Measurements from ENCODE around the gene OSR1. TPM values are rescaled to one million over a fixed set of nuclear protein-coding genes. Genes with fewer than 3 reads are reported as not detected.

The OSR1 gene
- total RNA-seq, 1 experiment from 2014 or later: 0.84 TPM

- H3K27ac ChIP-seq (ENCODE audit: low read depth, low read length, poor library complexity, severe bottlenecking): no peak overlapping the region
- no peaks in the 10 kb centered on the region for H3K36me3 ChIP-seq (ENCODE audit: insufficient read depth, low read length, poor library complexity, severe bottlenecking)
- no peak for DNase-seq (ENCODE audit: low spot score)
- intact Hi-C loops (cut with micrococcal nuclease; ENCODE audit: unreplicated experiment): loop anchor here (5.0 kb wide), 1 partner anchor 390 kb away; no protein-coding TSS in a partner anchor
- H3K9me3 ChIP-seq (ENCODE audit: low read depth, low read length, poor library complexity, severe bottlenecking): no peaks in the 10 kb centered on the region
- H3K27me3 ChIP-seq (replicated peaks; ENCODE audit: insufficient read depth, low read depth, low read length, poor library complexity): peaks cover 96% of the 10 kb centered on the region
- POLR2A ChIA-PET (ENCODE audit: low non-redundant PET): no interaction called here
- CTCF ChIA-PET: no interaction called here
- peaks cover 6% of the 10 kb centered on the region for H3K4me1 ChIP-seq (ENCODE audit: insufficient read depth, low read length, poor library complexity, severe bottlenecking)
- TF ChIP-seq, protein P1, sequence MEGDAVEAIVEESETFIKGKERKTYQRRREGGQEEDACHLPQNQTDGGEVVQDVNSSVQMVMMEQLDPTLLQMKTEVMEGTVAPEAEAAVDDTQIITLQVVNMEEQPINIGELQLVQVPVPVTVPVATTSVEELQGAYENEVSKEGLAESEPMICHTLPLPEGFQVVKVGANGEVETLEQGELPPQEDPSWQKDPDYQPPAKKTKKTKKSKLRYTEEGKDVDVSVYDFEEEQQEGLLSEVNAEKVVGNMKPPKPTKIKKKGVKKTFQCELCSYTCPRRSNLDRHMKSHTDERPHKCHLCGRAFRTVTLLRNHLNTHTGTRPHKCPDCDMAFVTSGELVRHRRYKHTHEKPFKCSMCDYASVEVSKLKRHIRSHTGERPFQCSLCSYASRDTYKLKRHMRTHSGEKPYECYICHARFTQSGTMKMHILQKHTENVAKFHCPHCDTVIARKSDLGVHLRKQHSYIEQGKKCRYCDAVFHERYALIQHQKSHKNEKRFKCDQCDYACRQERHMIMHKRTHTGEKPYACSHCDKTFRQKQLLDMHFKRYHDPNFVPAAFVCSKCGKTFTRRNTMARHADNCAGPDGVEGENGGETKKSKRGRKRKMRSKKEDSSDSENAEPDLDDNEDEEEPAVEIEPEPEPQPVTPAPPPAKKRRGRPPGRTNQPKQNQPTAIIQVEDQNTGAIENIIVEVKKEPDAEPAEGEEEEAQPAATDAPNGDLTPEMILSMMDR (conservative IDR thresholded peaks at IDR 0.05; ENCODE audit: low read depth, low read length): no peak
- peak; percentile 89 for TF ChIP-seq EZH2 (IDR thresholded peaks at IDR 0.05; ENCODE audit: borderline replicate concordance, low read depth, low read length, poor library complexity, severe bottlenecking)
- no TSS peak for BruUV-seq (replicated peaks)
- H3K4me3 ChIP-seq (ENCODE audit: low read depth, low read length, poor library complexity, severe bottlenecking): peak overlapping the region; percentile 49
These were observed 801 bp downstream of the OSR1 start for GRCh38 chr2:19357402-19358241.

GRCh38 chr2:19356545-19357401, 1.6 kb downstream of the OSR1 start:
- no peak overlapping the region for H3K27ac ChIP-seq (ENCODE audit: low read depth, low read length, poor library complexity, severe bottlenecking)
- POLR2A ChIA-PET (ENCODE audit: low non-redundant PET): no interaction called here

GRCh38 chr2:19355931-19356544, 2.4 kb downstream of the OSR1 start:
- Histone ChIP-seq H3K4me1 (ENCODE audit: insufficient read depth, low read length, poor library complexity, severe bottlenecking) (peaks cover 6% of the 10 kb centered on the region), H3K36me3 (ENCODE audit: insufficient read depth, low read length, poor library complexity, severe bottlenecking) (no peaks in the 10 kb centered on the region), H3K4me3 (ENCODE audit: low read depth, low read length, poor library complexity, severe bottlenecking) (no peak overlapping the region), H3K27ac (ENCODE audit: low read depth, low read length, poor library complexity, severe bottlenecking) (no peak overlapping the region), H3K27me3 (replicated peaks; ENCODE audit: insufficient read depth, low read depth, low read length, poor library complexity) (peaks cover 96% of the 10 kb centered on the region), H3K9me3 (ENCODE audit: low read depth, low read length, poor library complexity, severe bottlenecking) (no peaks in the 10 kb centered on the region)
- TF ChIP-seq, protein P1 (conservative IDR thresholded peaks at IDR 0.05; ENCODE audit: low read depth, low read length): no peak
- no peak for TF ChIP-seq EZH2 (IDR thresholded peaks at IDR 0.05; ENCODE audit: borderline replicate concordance, low read depth, low read length, poor library complexity, severe bottlenecking)
- ChIA-PET CTCF (no interaction called here), POLR2A (ENCODE audit: low non-redundant PET) (no interaction called here)
- intact Hi-C loops (cut with micrococcal nuclease; ENCODE audit: unreplicated experiment): loop anchor here (5.0 kb wide), 1 partner anchor 391 kb away; no protein-coding TSS in a partner anchor
- DNase-seq (ENCODE audit: low spot score): no peak
- BruUV-seq (replicated peaks): no TSS peak

More at GRCh38 chr2:19356545-19357401, 1.6 kb downstream of the OSR1 start:
- Histone ChIP-seq H3K27me3 (replicated peaks; ENCODE audit: insufficient read depth, low read depth, low read length, poor library complexity) (peaks cover 96% of the 10 kb centered on the region), H3K4me1 (ENCODE audit: insufficient read depth, low read length, poor library complexity, severe bottlenecking) (peaks cover 6% of the 10 kb centered on the region), H3K4me3 (ENCODE audit: low read depth, low read length, poor library complexity, severe bottlenecking) (no peak overlapping the region), H3K9me3 (ENCODE audit: low read depth, low read length, poor library complexity, severe bottlenecking) (no peaks in the 10 kb centered on the region), H3K36me3 (ENCODE audit: insufficient read depth, low read length, poor library complexity, severe bottlenecking) (no peaks in the 10 kb centered on the region)
- no peak for TF ChIP-seq EZH2 (IDR thresholded peaks at IDR 0.05; ENCODE audit: borderline replicate concordance, low read depth, low read length, poor library complexity, severe bottlenecking)
- TF ChIP-seq, protein P1 (conservative IDR thresholded peaks at IDR 0.05; ENCODE audit: low read depth, low read length): no peak
- BruUV-seq (replicated peaks): no TSS peak
- no peak for DNase-seq (ENCODE audit: low spot score)
- intact Hi-C loops (cut with micrococcal nuclease; ENCODE audit: unreplicated experiment): loop anchor here (5.0 kb wide), 1 partner anchor 391 kb away; no protein-coding TSS in a partner anchor
- CTCF ChIA-PET: no interaction called here

Measured in A673 (cell line).